Measurements from ENCODE around the gene PRKAR2B.

DNA sequence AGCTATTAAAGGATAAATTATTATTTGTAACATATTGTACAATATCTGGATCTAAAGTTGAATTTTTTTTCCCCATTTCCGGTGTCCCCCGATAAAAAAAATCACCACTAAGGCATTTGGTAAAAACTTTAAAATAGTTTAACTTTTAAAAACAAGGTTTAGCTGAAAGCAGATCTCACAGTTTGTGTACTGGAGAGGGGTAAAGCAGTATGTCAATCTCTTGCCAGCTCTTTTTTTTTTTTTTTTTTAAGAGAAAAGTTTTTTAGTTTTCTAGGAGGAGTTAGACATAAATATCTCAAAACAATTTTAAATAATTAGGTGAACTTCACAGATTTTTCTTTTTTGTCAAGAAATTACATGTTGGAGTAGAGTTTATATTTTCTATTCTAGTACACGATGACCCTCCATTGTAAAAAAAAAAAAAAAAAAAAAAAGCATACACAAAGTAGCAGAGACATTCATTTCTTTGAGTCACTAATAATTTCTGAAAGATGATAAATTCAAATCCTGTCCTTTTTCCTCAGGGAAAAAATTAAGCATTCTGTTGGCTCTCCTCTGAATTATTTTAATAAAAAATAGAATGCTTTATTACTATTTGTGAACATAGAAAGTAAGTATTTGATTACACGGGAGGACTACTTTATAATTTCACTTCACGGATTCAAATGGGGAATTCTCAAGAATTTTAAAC is 122.4 kb downstream of the PRKAR2B start:
- TF ChIP-seq, protein P1, sequence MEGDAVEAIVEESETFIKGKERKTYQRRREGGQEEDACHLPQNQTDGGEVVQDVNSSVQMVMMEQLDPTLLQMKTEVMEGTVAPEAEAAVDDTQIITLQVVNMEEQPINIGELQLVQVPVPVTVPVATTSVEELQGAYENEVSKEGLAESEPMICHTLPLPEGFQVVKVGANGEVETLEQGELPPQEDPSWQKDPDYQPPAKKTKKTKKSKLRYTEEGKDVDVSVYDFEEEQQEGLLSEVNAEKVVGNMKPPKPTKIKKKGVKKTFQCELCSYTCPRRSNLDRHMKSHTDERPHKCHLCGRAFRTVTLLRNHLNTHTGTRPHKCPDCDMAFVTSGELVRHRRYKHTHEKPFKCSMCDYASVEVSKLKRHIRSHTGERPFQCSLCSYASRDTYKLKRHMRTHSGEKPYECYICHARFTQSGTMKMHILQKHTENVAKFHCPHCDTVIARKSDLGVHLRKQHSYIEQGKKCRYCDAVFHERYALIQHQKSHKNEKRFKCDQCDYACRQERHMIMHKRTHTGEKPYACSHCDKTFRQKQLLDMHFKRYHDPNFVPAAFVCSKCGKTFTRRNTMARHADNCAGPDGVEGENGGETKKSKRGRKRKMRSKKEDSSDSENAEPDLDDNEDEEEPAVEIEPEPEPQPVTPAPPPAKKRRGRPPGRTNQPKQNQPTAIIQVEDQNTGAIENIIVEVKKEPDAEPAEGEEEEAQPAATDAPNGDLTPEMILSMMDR (IDR thresholded peaks at IDR 0.05), result no peak
- TF ChIP-seq POLR2A (IDR thresholded peaks at IDR 0.05), result no peak

Measured in Peyer's patch (tissue), 4 donors.